GM04503 (cell line): ENCODE data around the gene CRACR2A.

Experiments used
- DNase-seq: peaks from one replicate; pipeline ENCODE4 v3.0.0-alpha.2; 2012; ENCODE audit warnings: low read depth

CRACR2A gene

DNA sequence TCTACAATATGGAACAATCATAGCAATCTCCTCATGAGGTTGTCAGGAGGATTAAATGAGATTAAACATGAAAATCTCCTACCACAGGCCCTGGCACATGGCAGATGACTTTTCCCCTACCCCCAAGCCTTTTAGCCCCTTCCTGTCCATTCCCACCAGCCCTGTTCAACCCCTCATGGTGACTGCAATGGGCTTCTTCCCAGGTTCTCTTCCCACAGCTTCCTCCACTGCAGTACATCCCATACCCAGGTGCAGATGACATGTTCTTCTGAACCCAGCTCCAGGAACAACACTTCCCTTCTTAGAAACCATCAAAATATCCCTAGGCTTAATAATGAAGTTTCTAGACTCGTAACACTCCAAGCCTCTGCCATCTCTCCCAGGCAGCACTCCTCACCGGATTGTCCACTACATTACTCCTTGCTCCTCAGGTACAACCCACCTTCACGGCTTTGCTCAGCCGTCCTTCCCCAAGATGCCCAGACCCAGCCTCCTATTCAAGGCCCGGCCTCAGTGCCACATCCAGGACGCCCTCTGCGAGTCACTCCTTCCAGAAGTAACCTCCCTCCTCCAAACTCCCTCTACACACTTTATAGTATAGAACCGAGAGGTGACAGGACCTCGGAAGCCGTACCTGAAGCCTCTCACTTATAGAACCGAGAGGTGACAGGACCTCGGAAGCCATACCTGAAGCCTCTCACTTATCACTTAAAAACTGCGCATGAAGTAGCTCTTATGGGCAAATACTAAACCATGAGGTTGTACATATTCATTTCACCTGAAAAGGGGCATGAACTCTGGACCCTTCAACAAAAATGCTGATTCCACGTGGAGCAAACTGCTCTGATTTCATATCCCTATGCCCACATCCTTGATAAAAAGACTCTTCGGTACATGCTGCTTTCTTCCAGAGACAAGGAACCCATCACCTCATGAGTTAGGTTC lies 1.5 kb downstream of the CRACR2A start:
- no peak for DNase-seq

DNA sequence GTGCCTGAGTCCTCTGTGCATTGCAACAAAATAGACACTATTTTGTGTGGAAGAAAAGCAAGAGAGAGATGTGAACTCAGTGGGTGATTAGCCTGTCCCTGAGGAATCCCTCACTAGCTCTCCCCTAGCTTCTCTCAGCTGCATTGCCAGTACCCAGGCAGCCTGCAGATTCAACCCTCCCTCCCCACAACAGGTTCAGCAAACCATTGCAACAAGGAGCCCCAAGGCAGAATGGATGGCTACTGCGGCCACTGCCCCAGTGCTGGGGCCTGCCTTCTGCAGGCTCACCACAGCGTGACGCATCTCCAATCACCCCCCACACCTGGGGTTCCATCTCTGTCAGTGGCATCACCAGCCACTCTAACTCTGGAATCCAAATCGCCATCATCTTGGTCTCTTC lies 2.3 kb downstream of the CRACR2A start:
- DNase-seq = no peak

DNA sequence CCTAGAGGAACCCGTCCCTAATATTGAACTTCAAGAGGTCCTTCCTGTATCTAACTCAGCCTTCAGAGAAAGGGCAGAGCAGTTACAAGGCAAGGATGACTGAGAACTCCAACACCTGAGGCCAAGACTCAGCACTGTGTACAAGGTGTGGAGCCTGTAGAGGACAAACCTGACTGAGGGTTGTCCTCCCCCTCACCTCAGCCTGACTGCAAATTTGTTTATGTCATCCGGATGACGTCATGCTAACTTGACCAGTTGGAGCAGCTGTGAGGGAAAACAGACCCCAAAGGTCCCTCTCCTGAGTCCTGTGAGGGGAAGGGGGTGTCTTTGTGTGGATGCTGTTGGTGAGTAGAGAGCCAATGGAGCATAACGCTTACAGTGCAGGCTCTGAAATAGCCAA lies 4.3 kb downstream of the CRACR2A start:
- no peak for DNase-seq

DNA sequence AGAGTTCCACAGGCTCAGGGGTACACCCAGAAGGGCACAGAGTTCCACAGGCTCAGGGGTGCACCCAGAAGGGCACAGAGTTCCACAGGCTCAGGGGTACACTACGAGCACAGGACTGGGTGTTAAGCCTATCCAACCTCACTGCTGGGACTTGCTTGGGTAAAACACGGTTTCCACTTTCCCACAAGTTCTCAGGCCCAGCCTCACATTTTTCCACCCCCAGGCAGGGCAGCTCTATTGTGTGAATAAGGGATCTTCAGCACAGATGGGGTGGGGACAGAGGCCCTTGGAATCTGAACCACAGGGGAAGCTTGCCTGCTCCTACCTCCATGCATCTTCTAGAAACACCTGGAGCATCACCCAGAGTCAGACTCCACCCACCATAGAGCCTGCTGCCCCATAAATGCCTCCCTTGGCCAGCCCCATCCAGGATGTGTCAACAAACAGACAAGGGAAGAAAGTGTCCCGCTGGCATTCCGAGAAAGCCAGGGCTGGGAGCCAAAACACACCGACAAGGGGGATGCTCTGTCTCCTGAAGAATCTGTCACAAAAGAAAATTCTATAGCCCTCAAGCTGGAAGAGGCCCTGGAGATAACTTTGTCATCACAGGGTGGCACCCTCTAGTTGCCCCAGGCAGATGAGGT lies 4.8 kb downstream of the CRACR2A start:
- no peak for DNase-seq

DNA sequence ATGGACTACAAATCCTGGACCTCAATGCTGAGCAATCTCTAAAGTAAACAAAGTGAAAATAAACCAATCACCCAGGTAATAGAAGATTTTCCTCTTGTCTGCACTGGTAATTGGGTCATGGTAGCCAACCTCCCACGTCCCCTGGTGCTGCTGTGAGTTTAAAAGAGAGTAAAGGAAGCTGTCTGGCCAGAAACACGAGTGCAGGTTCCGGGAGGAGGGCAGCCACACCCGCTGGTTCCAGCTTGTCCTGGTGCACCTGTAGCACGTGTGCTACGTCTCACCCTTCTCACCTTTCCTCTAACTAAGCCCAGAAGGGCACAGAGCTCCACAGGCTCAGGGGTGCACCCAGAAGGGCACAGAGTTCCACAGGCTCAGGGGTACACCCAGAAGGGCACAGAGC lies 5.4 kb downstream of the CRACR2A start:
- DNase-seq = no peak

DNA sequence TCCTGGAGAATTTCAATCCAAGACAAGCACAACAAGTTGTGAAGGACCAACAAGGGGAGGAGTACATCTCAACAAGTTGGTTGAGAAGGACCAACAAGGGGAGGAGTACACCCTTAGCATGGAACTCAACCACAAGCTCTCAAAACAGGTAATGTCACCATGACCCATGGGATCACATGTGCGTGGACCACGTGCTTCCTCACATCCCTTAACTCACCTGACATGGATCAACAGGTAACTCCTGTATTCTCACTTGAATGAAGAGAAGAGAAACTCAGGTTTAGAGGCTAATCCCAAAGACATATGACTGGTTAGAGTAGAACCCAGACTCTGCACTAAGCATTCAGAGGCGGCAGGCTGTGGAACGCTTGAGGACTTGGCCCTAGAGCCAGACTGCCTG lies 6.2 kb downstream of the CRACR2A start:
- DNase-seq = no peak

DNA sequence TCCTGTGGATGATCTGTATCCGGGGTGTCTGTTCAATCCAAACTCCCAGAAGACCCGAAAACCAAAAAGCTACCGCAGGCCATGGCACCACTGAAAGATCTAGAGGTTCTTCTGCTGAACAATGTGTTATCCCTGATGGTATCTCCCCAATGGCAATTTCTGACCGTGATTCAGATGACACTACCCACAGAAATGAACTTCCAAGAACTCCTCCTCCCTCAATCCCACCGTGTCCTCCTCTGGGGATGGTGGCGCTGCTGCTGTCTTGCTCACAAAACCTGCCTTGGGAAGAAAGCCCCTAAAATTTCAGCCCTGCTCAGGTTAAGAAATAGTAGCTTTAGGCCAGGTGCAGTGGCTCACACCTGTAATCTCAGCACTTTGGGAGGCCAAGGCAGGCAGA lies 7.8 kb downstream of the CRACR2A start:
- DNase-seq = no peak

DNA sequence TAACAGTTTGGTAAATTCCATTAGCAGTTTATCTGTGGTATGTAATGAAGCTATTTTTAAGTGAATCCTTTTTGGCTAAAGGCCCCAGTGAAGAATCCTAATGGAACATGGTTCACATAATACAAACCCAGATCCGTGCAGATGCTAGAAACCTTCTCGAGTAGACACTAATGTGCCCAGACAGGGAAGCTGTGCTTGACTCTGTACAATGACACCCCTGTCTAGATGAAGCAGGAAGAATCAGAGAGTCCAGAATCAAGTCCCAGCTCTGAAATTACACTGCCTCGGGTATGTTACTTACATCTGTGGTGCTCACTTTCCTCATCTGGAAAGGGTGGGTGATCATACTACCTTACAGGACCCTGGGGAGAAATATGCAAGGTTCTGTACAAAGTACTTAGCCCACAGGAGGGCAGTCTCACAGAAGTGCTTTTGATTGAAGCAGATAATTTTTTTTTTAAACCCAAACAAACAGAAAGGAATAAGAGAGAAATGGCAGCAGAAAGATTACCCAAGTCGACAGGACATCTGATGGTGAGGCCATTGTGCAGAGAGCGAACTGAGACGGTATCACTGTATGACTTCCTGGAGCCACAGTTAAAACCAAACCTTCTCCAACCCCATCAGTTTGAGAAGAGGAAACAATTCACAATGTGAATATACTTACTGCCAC lies 8.5 kb downstream of the CRACR2A start:
- DNase-seq = no peak

DNA sequence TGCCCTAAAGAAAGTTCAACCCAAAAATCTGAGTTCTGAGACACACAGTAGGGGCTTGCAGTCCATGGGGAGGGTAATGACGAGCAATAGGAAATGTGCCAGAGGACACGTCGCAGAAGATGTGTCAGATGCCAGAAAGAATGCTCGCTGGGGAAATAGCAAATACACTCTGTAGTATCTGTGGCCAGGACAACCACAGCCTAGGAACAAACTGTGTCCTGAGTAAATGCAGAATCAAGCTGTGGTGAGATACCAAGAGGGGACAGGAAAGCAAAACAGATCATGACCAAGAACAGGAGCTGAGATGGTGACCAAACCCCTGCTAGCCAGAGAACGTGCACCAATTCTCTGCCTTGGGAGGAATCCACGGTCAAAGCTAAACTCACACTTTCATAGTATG lies 9.1 kb downstream of the CRACR2A start:
- DNase-seq = no peak

DNA sequence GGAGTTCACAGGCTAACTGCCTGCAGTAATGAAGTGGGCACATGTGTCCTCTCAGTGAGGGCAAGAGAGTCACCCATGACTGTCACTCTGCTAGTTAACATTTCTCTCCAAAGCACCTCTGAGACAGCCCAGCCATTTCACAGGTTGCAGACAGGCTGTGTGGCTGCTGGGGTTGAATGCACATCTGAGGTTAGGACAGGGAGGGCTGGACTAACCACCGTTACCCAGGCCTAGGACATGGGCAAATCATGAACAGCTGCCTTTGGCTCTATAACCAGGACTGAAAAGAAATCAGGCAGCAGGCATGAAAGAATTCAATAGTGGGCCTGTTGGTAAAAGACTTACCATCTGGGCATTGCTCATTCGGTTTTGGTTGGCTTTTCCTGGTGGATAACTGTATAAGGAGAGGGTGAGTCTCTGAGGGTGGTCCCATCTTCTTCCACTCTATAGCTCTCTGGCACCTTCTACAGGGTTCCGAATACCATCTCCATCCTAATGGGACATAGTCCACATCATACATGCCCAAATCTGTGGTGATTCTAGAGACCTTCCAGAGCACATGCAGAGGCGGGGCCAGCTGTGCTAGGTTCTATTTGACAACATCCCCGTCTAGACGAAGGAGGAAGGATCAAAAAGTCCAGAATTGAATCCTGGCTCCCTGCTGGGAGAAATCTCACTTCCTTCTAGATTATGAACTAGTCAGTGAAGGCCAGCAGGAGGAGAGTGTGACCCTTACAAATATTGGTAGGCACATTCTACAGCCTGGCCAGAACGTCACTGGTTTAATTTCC lies 10.8 kb downstream of the CRACR2A start:
- no peak for DNase-seq

DNA sequence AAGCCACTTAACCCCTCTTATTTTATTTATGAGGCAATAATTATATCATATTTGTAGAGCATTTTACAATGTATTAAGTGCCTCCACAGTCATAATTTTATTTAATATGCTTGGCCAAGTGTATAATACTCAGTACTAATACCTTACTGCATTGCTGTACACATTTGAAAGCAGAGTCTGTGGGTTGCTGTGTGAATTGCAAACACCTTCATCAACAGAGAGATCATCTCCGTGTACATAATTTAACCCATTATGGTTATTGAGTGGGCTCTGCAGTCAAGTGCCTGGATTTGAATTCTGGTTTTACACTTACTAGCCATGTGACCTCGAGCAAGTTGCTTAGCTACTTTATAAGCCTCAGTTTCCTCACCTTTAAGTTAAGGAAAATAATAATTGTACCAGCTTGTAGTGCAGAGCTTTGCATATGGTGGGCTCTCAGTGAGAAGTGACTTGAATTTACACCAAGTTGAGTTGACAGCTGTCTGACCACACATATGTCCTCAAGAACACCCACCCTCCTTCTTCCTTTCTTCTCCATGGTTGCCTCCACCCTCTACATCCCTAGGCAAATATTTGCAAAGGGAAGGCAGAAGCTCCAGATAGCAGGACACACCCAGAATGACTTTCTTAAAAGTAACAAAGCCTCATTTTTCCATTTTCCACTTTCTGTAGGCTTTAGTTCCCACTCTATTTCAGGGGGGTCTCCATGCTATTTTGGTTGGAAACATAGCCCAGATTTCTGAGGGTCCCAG lies 12.3 kb downstream of the CRACR2A start:
- DNase-seq = no peak

DNA sequence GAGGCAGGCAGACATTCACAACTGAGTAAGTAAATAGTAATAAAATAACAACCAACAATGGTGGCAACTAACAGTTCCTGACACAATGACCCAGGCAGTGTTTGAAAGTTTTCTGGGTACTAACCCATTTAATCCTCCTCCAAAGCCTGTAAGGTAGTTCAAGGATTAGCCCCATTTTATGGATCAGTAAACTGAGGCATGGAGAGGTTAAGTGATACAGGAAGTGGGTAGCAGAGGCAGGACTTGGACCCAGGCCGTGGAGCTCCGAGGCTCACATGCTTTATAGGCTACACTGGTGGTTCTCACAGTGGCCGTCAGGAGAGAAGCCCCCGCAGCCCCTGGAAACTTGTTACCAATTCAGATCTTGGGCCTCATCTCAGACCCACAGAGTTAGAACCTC lies 17.5 kb downstream of the CRACR2A start:
- no peak for DNase-seq

DNA sequence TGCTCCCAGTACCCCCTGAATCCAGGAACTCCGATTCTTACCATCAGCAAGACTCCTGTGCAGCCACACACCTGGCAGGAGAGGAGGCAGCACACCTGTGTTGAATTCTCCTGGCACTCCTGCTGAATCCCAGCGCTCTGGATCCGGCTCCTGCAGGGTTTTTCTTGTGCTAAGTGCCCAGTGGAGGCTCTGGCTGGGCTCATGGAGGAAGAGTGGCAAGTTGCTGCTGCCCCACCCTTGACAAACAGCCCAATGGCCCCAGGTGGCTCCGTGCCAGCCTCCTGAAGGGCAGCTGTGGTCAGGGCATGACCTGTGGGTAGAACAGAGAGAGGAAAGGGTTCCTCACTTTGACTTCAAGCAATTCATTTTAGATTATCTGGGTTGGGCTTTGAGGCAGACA lies 20.0 kb downstream of the CRACR2A start:
- no peak for DNase-seq

DNA sequence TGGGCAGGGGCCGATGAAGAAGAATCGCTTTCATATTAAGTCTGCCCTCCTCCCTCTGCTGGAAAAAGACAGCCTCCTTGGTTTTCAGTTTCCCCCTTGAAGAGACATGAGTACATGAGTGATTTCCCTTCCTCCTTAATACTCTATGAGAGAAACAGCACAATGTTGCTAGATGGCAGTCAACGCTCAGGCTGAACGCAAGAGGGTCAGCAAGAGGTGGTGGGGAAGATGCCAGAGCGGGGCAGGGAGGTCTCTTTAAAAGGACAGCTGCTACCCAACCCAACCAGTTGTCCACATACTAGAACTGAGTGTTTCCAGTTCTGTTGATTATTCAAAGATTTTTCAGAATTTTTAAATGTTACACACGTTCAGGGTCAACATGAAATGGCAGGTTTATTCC lies 22.8 kb downstream of the CRACR2A start:
- no peak for DNase-seq

DNA sequence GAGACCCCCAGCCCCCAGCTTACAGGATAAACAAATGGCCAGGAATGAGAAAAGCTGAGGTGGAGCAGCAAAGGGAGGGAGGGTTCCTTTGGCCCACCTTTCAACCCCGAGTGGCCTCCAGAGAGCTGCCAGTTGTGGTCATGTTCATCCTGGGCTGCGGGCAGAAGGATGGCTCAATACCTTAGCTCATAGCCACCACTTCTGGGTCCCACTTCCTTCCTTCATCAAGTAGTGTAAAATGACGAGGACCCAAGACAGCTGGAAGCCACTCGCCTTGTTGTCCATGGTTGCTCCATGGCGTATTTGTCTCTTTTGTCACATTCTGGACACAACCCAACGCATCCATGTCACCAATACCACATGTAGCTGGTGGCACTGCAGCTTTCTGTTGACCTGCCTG lies 24.2 kb downstream of the CRACR2A start:
- DNase-seq = no peak

DNA sequence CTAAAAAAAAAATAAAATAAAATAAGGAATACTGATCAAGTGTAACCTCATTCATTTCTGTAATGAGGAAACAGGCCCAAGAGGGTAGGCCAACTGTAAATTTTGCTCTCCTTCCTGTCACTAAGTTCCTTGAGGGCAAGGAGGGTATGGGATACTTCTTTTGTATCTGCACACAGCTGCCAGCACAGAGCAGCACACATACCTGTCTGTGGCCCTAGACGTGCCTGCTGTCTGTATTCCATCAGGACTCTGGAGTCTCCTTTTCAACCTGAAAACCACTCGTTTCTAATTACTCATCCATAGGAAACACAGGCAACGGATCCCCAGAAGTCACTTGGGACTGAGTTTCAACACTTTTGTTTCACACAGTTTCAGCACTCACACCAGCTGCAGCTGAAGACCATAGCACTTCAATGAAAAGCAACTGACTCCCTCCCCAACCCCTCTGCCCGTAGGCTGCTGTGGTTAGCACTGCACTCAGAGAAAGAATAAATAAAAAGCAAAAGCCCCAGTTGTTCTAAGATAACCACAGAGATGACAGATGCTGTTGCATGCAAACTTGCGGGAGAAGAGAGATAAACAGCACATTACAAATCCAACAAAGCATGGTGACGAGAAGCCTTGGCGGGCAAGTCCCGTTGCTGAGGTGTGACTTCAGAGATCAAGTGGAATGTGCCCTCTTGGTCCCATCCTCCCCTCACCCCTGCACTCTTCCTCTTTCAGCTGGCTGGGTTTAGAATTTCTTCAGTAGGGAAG lies 24.9 kb downstream of the CRACR2A start:
- DNase-seq = no peak

DNA sequence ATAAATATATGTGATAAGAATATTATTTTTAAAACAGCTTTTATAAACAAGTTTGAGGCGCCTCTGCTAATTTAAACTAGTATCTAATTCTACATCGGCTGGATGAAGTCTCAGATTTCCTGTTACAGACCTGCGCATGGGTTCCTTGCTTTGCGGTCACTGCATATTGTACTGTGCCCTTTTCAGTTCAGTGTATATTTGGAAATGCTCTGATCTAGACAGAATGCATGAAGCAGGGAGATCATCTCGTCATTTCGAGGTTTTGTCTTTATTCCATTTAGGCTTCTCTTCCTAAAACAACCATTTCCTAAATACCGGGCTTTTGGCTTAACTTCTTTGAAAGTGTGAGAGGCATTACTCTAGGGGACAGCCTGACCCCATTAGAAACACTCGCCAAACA lies 25.6 kb downstream of the CRACR2A start:
- DNase-seq = no peak

DNA sequence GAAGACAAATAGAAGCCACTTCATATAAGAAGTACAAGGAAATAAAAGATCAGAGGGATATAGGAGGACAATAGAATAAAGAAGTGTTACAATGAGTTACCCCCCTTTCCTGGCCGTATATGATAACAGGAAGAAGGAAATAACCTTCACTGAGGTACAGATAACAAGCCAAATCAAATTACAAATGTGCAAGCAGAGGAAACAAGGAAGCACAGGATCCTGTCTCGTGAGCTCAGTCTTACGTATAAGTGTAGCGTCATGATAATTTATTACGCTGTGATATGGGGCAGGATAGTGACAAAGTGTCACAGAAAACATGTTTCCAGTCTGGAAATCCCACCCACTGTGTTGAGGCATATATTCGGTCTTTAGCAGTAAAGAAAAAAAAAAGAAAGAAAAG lies 26.5 kb downstream of the CRACR2A start:
- DNase-seq = no peak

DNA sequence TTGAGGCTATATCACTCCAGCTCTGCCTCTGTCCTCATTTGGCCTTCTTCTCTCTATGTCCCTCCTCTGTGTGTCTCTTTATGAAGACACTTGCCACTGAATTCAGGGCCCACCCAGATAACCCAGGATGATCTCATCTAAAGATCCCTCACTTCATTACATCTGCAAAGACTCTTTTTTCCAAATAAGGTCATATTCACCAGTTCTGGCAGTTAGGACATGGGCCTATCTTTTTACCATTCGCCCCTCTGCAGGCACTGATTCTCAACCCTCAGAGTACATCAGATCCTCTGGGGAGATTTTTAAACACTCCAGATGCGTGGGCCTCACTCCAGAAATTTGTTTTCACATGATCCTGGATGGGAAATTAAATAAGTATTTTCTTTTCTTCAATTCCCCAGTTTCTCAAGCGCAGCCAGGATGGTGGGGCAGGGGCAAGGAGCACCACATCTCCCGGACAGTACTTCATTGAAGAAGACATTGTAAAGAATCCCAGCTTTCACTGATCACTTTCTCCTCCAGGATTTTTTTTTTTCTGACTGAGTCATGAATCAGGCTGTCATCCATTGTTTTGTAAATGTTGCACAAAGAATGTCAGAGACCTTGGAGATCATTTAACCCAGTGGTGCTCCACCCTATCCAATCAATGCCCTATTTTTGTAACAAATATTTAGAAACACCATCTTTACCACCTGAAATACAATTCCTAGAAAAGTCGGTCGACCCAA lies 27.4 kb downstream of the CRACR2A start:
- no peak for DNase-seq
